ENCODE results near the gene OR2J2. TPM values are rescaled to one million over a fixed set of nuclear protein-coding genes. Genes with fewer than 3 reads are reported as not detected.

The OR2J2 gene
- total and polyA plus RNA-seq, 2 of the 4 experiments (the other 2 are of a cell fraction) = not detected

- no peak for ATAC-seq (ENCODE audit: low read depth)
- no peak overlapping the region for H3K4ac ChIP-seq (ENCODE audit: low read depth, low read length)
- no peak overlapping the region for H4K8ac ChIP-seq (ENCODE audit: low read depth in 2 of 2, low read length in 2 of 2)
- in situ Hi-C loops (cut with MboI; ENCODE audit: low sequenced_read_pairs) = no loop called here
- no peak overlapping the region for H4K91ac ChIP-seq (ENCODE audit: insufficient read depth, low read depth, low read length)
- no peaks in the 10 kb centered on the region for H3K79me1 ChIP-seq (ENCODE audit: low read depth in 1 of 2, low read length in 2 of 2)
- peaks cover 4% of the 10 kb centered on the region; the same call in 1 of the 2 replicates for H3K9me3 ChIP-seq (ENCODE audit: control insufficient read depth, insufficient read depth, low read length)
- no peak overlapping the region for H2AFZ ChIP-seq (replicated peaks; ENCODE audit: low read length, poor library complexity)
- ChIA-PET CTCF (no interaction called here), POLR2A (ENCODE audit: unreplicated experiment) (no interaction called here)
- H2BK5ac ChIP-seq (ENCODE audit: low read depth, low read length, poor library complexity, severe bottlenecking) = no peak overlapping the region
- no peak overlapping the region for H2AK9ac ChIP-seq (replicated peaks; ENCODE audit: low read depth, low read length, poor library complexity)
- no peaks in the 10 kb centered on the region for H3K9me1 ChIP-seq (ENCODE audit: insufficient read depth, low read length)
- H4K5ac ChIP-seq (ENCODE audit: low read depth, low read length) = no peak overlapping the region
- no peak for TF ChIP-seq MAFK (IDR thresholded peaks at IDR 0.05; ENCODE audit: low read depth, low read length)
- TF ChIP-seq NFE2L2 (IDR thresholded peaks at IDR 0.05; ENCODE audit: low read depth, low read length) = no peak
- no peak for TF ChIP-seq RFX5 (IDR thresholded peaks at IDR 0.05; ENCODE audit: low read depth, low read length)
- TF ChIP-seq CHD1 (IDR thresholded peaks at IDR 0.05; ENCODE audit: low read depth, low read length) = no peak
- no peak for TF ChIP-seq BHLHE40 (IDR thresholded peaks at IDR 0.05; ENCODE audit: low read depth, low read length)
- no peak for TF ChIP-seq FOS (IDR thresholded peaks at IDR 0.05; ENCODE audit: low read depth, low read length)
- TF ChIP-seq ELK1 (IDR thresholded peaks at IDR 0.05; ENCODE audit: borderline replicate concordance, low read depth, low read length) = no peak
- no peak for TF ChIP-seq SMC3 (IDR thresholded peaks at IDR 0.05; ENCODE audit: low read depth, low read length)
- no peak for DNase-seq
- H3K4me3 ChIP-seq (ENCODE audit: insufficient read depth, low read depth, low read length) = no peak overlapping the region
- H3K27me3 ChIP-seq (ENCODE audit: control insufficient read depth, insufficient read depth, low read length) = no peaks in the 10 kb centered on the region
- WGBS, 2 experiments (ENCODE audit: extremely low coverage in 2 of 2, insufficient read length in 1 of 2) = no CpG with 5 or more reads among the region's 2 CpGs
- no peak overlapping the region for H2BK120ac ChIP-seq (ENCODE audit: low read depth, low read length)
- H3K23ac ChIP-seq (ENCODE audit: low read depth, low read length) = no peak overlapping the region
- H3K4me2 ChIP-seq (ENCODE audit: low read depth, low read length) = no peak overlapping the region
- BruUV-seq (replicated peaks) = no TSS peak
- no peak overlapping the region for H3K14ac ChIP-seq (replicated peaks; ENCODE audit: low read depth, low read length)
- intact Hi-C loops (cut with micrococcal nuclease) = no loop called here
- no peak overlapping the region for H2BK15ac ChIP-seq (ENCODE audit: low read depth, low read length)
- no peaks in the 10 kb centered on the region for H3K36me3 ChIP-seq (ENCODE audit: control insufficient read depth, insufficient read depth, low read length)
- dilution Hi-C loops (cut with HindIII; ENCODE audit: low sequenced_read_pairs, unreplicated experiment) = no loop called here
- H3K18ac ChIP-seq (ENCODE audit: low read depth, low read length) = no peak overlapping the region
- no peaks in the 10 kb centered on the region for H4K20me1 ChIP-seq (ENCODE audit: insufficient read depth, low read length)
- no peak overlapping the region for H3K27ac ChIP-seq (ENCODE audit: insufficient read depth, low read length)
- no peak overlapping the region for H2BK20ac ChIP-seq (ENCODE audit: low read depth, low read length)
- H2AK5ac ChIP-seq (ENCODE audit: low read depth, low read length) = no peak overlapping the region
- no peak overlapping the region for H3K9ac ChIP-seq (ENCODE audit: low read depth, low read length)
- no peaks in the 10 kb centered on the region for H3K4me1 ChIP-seq (ENCODE audit: control insufficient read depth, insufficient read depth, low read length)
- no peak overlapping the region for H3K56ac ChIP-seq (ENCODE audit: extremely low read depth, insufficient read depth, low read length)
Observed at GRCh38 chr6:29146179-29146578, 24.5 kb upstream of the OR2J2 start.

Measured in IMR-90 (cell line).